IMR-90 (cell line): ENCODE measurements around the gene SOBP. TPM values are rescaled to one million over a fixed set of nuclear protein-coding genes. Genes with fewer than 3 reads are reported as not detected.

Experiments
- ATAC-seq: fragments of 200-7000 bp; cut with Tn5 transposase; 2 replicates; pipeline ENCODE4 v1.9.1; 2020; ENCODE audit warnings: low read depth, mild to moderate bottlenecking, moderate library complexity
- BruUV-seq: library from RNA; stranded (reverse); fragments of 400-500 nt; replicated peaks from 2 replicates; lab custom pipeline; 2021; lab: Mats Ljungman, UMichigan
- CTCF ChIA-PET: fragments of 300-600 bp; formaldehyde crosslinking; extraction: SDS; loops from one replicate; lab custom pipeline; 2021; ENCODE audit warnings: antibody characterized with exemption; lab: Yijun Ruan, JAX
- POLR2A ChIA-PET: fragments of 300-600 bp; sonication (Branson Sonifier 250); formaldehyde crosslinking; loops from one replicate; lab custom pipeline; 2022; ENCODE audit warnings: antibody characterized with exemption; ENCODE audit not compliant: unreplicated experiment; lab: Charles Lee
- DNase-seq: peaks from one replicate; pipeline ENCODE4 v3.0.0; 2013
- H2AFZ ChIP-seq: replicated peaks from 2 replicates; pipeline ENCODE3; 2013; ENCODE audit warnings: low read length, mild to moderate bottlenecking; ENCODE audit not compliant: poor library complexity
- H2AK5ac ChIP-seq: 2 replicates; pipeline ENCODE4 v1.6.1; 2013; ENCODE audit warnings: low read depth, low read length, inconsistent platforms
- H2AK9ac ChIP-seq: replicated peaks from 2 replicates; pipeline ENCODE3; 2013; ENCODE audit warnings: mild to moderate bottlenecking, low read depth, low read length, moderate library complexity; ENCODE audit not compliant: poor library complexity
- H2BK120ac ChIP-seq: 2 replicates; pipeline ENCODE4 v1.6.1; 2013; ENCODE audit warnings: low read depth, low read length, inconsistent platforms
- H2BK15ac ChIP-seq: 3 replicates; pipeline ENCODE4 v1.6.1; 2013; ENCODE audit warnings: low read depth, low read length, inconsistent platforms
- H2BK20ac ChIP-seq: 2 replicates; pipeline ENCODE4 v1.6.1; 2013; ENCODE audit warnings: low read depth, mild to moderate bottlenecking, inconsistent platforms, low read length, moderate library complexity
- H2BK5ac ChIP-seq: 2 replicates; pipeline ENCODE4 v1.6.1; 2013; ENCODE audit warnings: mild to moderate bottlenecking, low read depth, low read length, inconsistent platforms; ENCODE audit not compliant: poor library complexity, severe bottlenecking
- H3K14ac ChIP-seq: replicated peaks from 2 replicates; pipeline ENCODE4 v1.6.1; 2013; ENCODE audit warnings: low read depth, low read length, inconsistent platforms
- H3K18ac ChIP-seq: 2 replicates; pipeline ENCODE4 v1.6.1; 2013; ENCODE audit warnings: low read depth, low read length, control low read depth
- H3K23ac ChIP-seq: 2 replicates; pipeline ENCODE4 v1.6.1; 2013; ENCODE audit warnings: low read depth, low read length, inconsistent platforms
- H3K27ac ChIP-seq: 2 replicates; pipeline ENCODE4 v1.5.1; 2013; ENCODE audit warnings: mild to moderate bottlenecking, control low read depth, low read length; ENCODE audit not compliant: insufficient read depth
- H3K27me3 ChIP-seq: 2 replicates; pipeline ENCODE4 v1.6.1; 2013; ENCODE audit warnings: low read length; ENCODE audit not compliant: control insufficient read depth, insufficient read depth
- H3K36me3 ChIP-seq: 2 replicates; pipeline ENCODE4 v1.6.1; 2013; ENCODE audit warnings: low read length, mixed read lengths; ENCODE audit not compliant: control insufficient read depth, insufficient read depth
- H3K4ac ChIP-seq: 2 replicates; pipeline ENCODE4 v1.6.1; 2013; ENCODE audit warnings: low read depth, low read length, inconsistent platforms
- H3K4me1 ChIP-seq: 2 replicates; pipeline ENCODE4 v1.6.1; 2013; ENCODE audit warnings: low read length, mixed read lengths; ENCODE audit not compliant: control insufficient read depth, insufficient read depth
- H3K4me2 ChIP-seq: 2 replicates; pipeline ENCODE4 v1.6.1; 2013; ENCODE audit warnings: low read depth, mild to moderate bottlenecking, control low read depth, low read length, moderate library complexity
- H3K4me3 ChIP-seq: 2 replicates; pipeline ENCODE4 v1.5.1; 2013; ENCODE audit warnings: low read depth, mild to moderate bottlenecking, control low read depth, low read length, moderate library complexity; ENCODE audit not compliant: insufficient read depth
- H3K56ac ChIP-seq: 2 replicates; pipeline ENCODE4 v1.6.1; 2013; ENCODE audit warnings: low read length, inconsistent platforms; ENCODE audit not compliant: insufficient read depth; ENCODE audit errors: extremely low read depth
- H3K79me1 ChIP-seq, 2 experiments: 2 replicates each; pipeline ENCODE4 v1.6.1; 2013; ENCODE audit warnings: low read length in 2 of 2, inconsistent platforms in 1 of 2, low read depth in 1 of 2
- H3K9ac ChIP-seq: 2 replicates; pipeline ENCODE4 v1.6.1; 2013; ENCODE audit warnings: low read depth, low read length, control low read depth
- H3K9me1 ChIP-seq: 2 replicates; pipeline ENCODE4 v1.6.1; 2013; ENCODE audit warnings: low read length, inconsistent platforms; ENCODE audit not compliant: insufficient read depth
- H3K9me3 ChIP-seq: 2 replicates; pipeline ENCODE4 v1.6.1; 2013; ENCODE audit warnings: low read length; ENCODE audit not compliant: control insufficient read depth, insufficient read depth
- H4K20me1 ChIP-seq: 2 replicates; pipeline ENCODE4 v1.6.1; 2013; ENCODE audit warnings: low read length, inconsistent platforms; ENCODE audit not compliant: insufficient read depth
- H4K5ac ChIP-seq: 2 replicates; pipeline ENCODE4 v1.6.1; 2013; ENCODE audit warnings: mild to moderate bottlenecking, low read depth, low read length, control low read depth
- H4K8ac ChIP-seq, 2 experiments: 2 replicates each; pipeline ENCODE4 v1.6.1; 2013; ENCODE audit warnings: low read depth in 2 of 2, low read length in 2 of 2, control low read depth in 1 of 2, inconsistent platforms in 1 of 2
- H4K91ac ChIP-seq: 2 replicates; pipeline ENCODE4 v1.6.1; 2013; ENCODE audit warnings: low read depth, low read length, inconsistent platforms; ENCODE audit not compliant: insufficient read depth
- CHD1 ChIP-seq: IDR thresholded peaks from 2 replicates; pipeline ENCODE4 v1.6.1; 2012; ENCODE audit warnings: low read depth, low read length, improper control_type of control experiment
- CTCF ChIP-seq: conservative IDR thresholded peaks from 2 replicates; pipeline ENCODE4 v1.5.1; 2012; ENCODE audit warnings: mild to moderate bottlenecking, low read depth, low read length, improper control_type of control experiment
- MXI1 ChIP-seq: IDR thresholded peaks from 2 replicates; pipeline ENCODE4 v1.6.1; 2012; ENCODE audit warnings: low read depth, mild to moderate bottlenecking, low read length, moderate library complexity, borderline replicate concordance
- POLR2A ChIP-seq: IDR thresholded peaks from 2 replicates; pipeline ENCODE4 v1.6.1; 2012; ENCODE audit warnings: mild to moderate bottlenecking, low read depth, low read length
- RCOR1 ChIP-seq: IDR thresholded peaks from 2 replicates; pipeline ENCODE4 v1.6.1; 2012; ENCODE audit warnings: mild to moderate bottlenecking, low read length, improper control_type of control experiment; ENCODE audit not compliant: insufficient replicate concordance
- RFX5 ChIP-seq: IDR thresholded peaks from 2 replicates; pipeline ENCODE4 v1.8.0; 2012; ENCODE audit warnings: low read depth, mild to moderate bottlenecking, low read length, moderate library complexity
- WGBS, 2 experiments: methylation state at CpG; one replicate each; pipeline versions ENCODE4 v1.1.5 to v1.1.7; 2013; ENCODE audit warnings: missing lambda C conversion rate in 2 of 2; ENCODE audit not compliant: insufficient read length in 1 of 2; ENCODE audit errors: extremely low coverage in 2 of 2; 5-methylcytosine and 5-hydroxymethylcytosine counted together
- dilution Hi-C: fragments of 300-500 bp; cut with HindIII; formaldehyde crosslinking; loops from one replicate; pipeline ENCODE4 v1.14.3; 2018; ENCODE audit warnings: low sequenced_read_pairs; ENCODE audit not compliant: unreplicated experiment
- in situ Hi-C: fragments of 300-500 bp; cut with MboI; formaldehyde crosslinking; loops from 3 replicates; pipeline ENCODE4 v1.14.3; 2019; ENCODE audit warnings: low sequenced_read_pairs, inconsistent platforms, mixed read lengths
- intact Hi-C: fragments of 100-400 bp; cut with micrococcal nuclease; formaldehyde crosslinking; loops from 2 replicates; pipeline ENCODE4 v1.10.0; 2022
- polyA plus RNA-seq, 3 experiments: library from polyadenylated mRNA; depleted of rRNA; stranded (reverse); fragments of >200 nt; gene quantifications; 2 replicates each; pipeline ENCODE4 v1.2.3, GENCODE V29; 2012; ENCODE audit warnings: low replicate concordance in 1 of 3
- total RNA-seq: library from RNA; depleted of rRNA; stranded (reverse); fragments of >200 nt; gene quantifications from 2 replicates; pipeline ENCODE4 v1.2.3, GENCODE V29; 2012

SOBP gene
- total and polyA plus RNA-seq, 2 of the 4 experiments (the other 2 are of a cell fraction) = 0.60 to 0.72 TPM

GRCh38 chr6:107591346-107591745 is 101.4 kb downstream of the SOBP start:
- Histone ChIP-seq H2AFZ (no peak overlapping the region), H3K9me1 (no peaks in the 10 kb centered on the region), H4K91ac (no peak overlapping the region), H2BK15ac (no peak overlapping the region), H2AK5ac (no peak overlapping the region), H3K4ac (no peak overlapping the region), H3K9ac (no peak overlapping the region), H4K5ac (no peak overlapping the region), H3K27me3 (peaks cover 1% of the 10 kb centered on the region; the same call in 1 of the 2 replicates), H3K9me3 (no peaks in the 10 kb centered on the region), H3K4me2 (no peak overlapping the region), H3K18ac (no peak overlapping the region), H2BK20ac (no peak overlapping the region), H4K20me1 (no peaks in the 10 kb centered on the region), H2BK5ac (no peak overlapping the region), H2AK9ac (no peak overlapping the region), H3K27ac (no peak overlapping the region), H3K14ac (no peak overlapping the region), H3K23ac (no peak overlapping the region), H3K36me3 (no peaks in the 10 kb centered on the region), H2BK120ac (no peak overlapping the region), H3K4me1 (no peaks in the 10 kb centered on the region), H3K56ac (no peak overlapping the region), H3K79me1 (no peaks in the 10 kb centered on the region), H3K4me3 (no peak overlapping the region), H4K8ac (no peak overlapping the region)
- WGBS, 2 experiments = no CpG with 5 or more reads among the region's 1 CpG
- intact Hi-C loops = no loop called here
- dilution Hi-C loops = no loop called here
- in situ Hi-C loops = no loop called here
- POLR2A ChIA-PET = no interaction called here
- BruUV-seq = no TSS peak
- DNase-seq (no peak), ATAC-seq (no peak)
- no peak for TF ChIP-seq RFX5
- no peak for TF ChIP-seq POLR2A
- TF ChIP-seq CTCF = no peak
- TF ChIP-seq RCOR1 = no peak
- TF ChIP-seq MXI1 = no peak
- TF ChIP-seq CHD1 = no peak
- CTCF ChIA-PET = no interaction called here
